SK-N-DZ (cell line): ENCODE measurements around the gene CHM.
"Not testable (repeated sequence)": the region's sequence is repeated elsewhere in the genome, so short reads cannot be mapped to it uniquely, and the experiment has no call there.

Experiments
- DNase-seq: peaks from one replicate; pipeline ENCODE4 v3.0.0-alpha.2; 2015; ENCODE audit warnings: low spot score

Gene CHM

GRCh38 chrX:85996555-85996954 is 50.8 kb downstream of the CHM start:
- DNase-seq = no peak

- no peak for DNase-seq
These were observed 51.7 kb downstream of the CHM start for GRCh38 chrX:85995641-85996040.

DNA sequence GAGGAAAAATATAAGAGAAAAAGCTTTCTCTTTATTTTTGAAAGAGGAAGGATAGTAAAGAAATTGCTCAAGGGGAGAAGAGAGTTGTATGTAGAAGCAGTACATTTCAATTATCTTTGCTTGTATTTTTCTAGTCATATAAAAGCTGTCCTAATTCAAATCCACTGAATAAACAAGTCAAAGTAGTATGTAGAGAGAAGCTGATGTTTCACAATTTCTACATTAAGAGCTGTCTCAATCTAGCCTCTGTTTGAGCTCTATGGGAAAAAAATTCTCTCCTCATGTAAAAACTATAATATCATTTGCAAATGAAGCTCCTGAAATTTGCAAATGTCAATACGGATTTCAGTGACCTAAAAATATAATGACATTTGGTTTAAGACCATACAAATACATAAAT is 52.6 kb downstream of the CHM start:
- no peak for DNase-seq

- no peak for DNase-seq
These were observed 53.1 kb downstream of the CHM start for GRCh38 chrX:85994228-85994627.

DNA sequence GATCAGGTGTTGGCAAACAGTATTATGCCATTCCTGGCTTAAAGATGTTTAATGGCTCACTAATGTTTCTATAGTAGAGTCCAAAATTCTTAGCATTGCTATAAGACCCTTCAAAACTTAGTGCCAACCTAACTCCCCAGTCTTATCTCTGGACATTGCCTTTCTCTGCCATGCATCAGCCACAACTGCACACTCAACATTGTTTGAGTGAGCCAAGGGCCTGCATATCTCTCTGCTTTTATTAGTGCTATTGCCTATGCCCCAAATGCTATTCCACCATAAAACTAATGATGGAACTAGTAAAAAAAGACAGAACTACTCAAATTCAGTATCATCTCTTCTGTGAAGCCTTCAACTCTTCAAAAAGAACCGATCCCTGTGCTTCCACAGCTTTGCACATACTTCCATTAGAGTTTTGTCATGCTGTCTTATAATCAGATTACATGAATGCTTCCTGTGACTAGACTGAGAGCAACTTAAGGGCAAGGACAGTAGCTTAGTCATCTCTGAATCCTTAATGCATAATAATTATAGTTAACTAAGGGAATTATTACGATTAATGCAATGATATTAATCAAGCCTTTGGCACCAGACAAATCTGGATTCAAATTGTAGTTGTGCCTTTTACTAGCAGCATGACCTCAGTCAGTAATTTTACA is 53.7 kb downstream of the CHM start:
- no peak for DNase-seq

GRCh38 chrX:85992811-85993229 is 54.5 kb downstream of the CHM start:
- DNase-seq = no peak

DNA sequence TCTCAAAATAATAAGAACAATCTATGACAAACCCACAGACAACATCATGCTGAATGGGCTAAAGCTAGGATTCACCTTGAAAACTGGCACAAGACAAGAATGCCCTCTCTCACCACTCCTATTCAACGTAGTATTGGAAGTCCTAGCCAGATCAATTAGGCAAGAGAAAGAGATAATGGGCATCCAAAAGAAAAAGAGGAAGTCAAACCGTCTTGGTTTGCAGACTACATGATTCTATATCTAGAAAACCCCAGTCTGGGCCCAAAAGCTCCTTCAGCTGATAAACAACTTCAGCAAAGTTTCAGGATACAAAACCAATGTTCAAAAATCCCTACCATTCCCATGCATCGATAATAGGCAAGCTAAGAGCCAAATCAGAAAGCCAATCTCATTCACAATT is 59.0 kb downstream of the CHM start:
- DNase-seq = no peak

GRCh38 chrX:85980286-85980685 is 67.1 kb downstream of the CHM start:
- DNase-seq = no peak

- DNase-seq = no peak
These were observed 70.1 kb downstream of the CHM start for GRCh38 chrX:85977218-85977617.

GRCh38 chrX:85972351-85972750 is 75.0 kb downstream of the CHM start:
- not testable (repeated sequence) for DNase-seq

DNA sequence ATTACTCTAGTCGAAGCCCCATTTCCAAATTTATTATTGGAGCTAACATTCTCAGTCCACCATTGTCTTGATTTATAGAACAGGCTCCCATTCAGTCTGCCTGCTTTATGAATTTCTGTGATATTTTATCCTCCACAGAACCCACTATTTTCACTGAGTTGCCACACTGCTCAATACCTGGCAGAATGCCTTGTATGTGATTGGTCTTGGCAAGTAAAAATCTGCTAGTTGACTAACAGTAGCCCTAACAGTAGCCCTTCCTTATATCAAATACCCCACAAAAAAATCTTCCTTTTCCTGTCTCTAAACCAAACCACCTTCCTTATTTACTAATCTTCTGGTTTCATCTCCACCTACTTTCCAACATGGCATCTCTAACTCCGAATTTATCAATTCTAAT is 82.6 kb downstream of the CHM start:
- DNase-seq = no peak

GRCh38 chrX:85963736-85964135 is 83.6 kb downstream of the CHM start:
- DNase-seq = no peak

DNA sequence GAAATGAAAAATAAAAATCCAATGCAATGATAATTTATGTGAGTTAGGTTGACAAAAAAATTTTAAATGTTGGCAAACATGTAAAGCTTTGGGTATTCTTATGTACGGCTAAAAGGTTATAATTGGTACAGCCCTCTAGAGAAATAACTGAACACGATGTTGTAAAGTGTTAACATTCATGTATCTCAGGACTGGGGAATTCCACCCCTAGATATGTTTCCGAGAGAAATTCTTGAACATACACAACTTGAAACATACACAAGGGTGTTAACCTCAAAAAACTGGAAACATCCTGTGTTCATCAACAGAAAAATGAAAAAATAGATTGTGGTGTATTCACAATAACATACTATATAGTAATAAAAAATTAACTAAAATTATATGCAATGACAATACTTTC is 91.8 kb downstream of the CHM start:
- no peak for DNase-seq

DNA sequence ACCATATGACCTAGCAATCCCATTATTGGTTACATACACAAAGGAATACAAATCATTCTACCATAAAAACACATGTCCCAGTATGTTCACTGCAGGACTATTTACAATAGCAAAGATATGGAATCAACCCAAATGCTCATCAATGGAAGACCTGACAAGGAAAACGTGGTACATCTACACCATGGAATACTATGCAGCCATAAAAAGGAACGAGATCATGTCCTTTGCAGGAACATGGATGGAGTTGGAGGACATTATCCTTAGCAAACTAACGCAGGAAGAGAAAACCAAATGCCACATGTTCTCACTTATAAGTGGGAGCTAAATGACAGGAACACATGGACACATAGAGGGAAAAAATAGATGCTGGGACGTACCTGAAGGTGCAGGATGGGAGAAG is 102.6 kb downstream of the CHM start:
- not testable (repeated sequence) for DNase-seq

- DNase-seq = no peak
These were observed 106.1 kb downstream of the CHM start for GRCh38 chrX:85941275-85941674.

- not testable (repeated sequence) for DNase-seq
These were observed 107.4 kb downstream of the CHM start for GRCh38 chrX:85939942-85940341.

GRCh38 chrX:85934399-85934798 is 113.0 kb downstream of the CHM start:
- not testable (repeated sequence) for DNase-seq

- no peak for DNase-seq
These were observed 117.3 kb downstream of the CHM start for GRCh38 chrX:85930099-85930498.

DNA sequence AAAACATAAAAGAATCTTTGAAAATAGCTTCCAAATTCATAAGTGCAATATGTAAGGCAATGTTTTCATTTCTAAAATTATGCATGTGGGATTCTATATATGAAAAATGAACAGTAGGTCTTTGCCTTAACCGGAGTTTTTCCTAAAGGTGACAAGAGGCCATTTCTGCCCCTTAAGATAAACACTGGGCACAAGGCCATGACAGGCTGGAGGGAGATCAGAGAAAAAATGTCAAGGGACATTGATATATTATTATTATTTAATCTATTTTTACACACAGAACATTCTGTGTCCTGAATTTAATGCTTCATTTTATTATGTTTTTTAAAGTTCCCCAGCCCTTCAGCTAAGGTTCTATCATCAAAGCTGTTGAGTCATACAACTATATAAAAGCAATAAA is 118.8 kb downstream of the CHM start:
- no peak for DNase-seq

- no peak for DNase-seq
These were observed 119.6 kb downstream of the CHM start for GRCh38 chrX:85927740-85928139.

GRCh38 chrX:85922821-85923220 is 124.5 kb downstream of the CHM start:
- no peak for DNase-seq

DNA sequence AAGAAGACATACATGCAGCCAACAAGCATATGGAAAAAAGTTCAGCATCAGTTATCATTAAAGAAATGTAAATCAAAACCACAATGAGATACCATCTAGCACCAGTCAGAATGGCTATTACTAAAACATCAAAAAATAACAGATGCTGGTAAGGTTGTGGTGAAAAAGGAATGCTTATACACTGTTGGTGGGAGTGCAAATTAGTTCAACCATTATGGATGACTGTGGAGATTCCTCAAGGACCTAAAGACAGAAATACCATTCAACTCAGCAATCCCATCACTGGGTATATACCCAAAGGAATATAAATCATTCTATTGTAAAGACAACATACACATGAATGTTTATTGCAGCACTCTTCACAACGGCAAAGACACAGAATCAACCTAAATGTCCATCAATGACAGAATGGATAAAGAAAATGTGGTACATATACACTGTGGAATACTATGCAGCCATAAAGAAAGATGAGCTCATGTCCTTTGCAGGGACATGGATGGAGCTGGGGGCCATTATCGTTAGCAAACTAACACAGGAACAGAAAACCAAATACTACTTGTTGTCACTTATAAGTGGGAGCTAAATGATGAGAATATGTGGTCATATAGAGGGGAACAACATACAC is 130.6 kb downstream of the CHM start:
- not testable (repeated sequence) for DNase-seq

GRCh38 chrX:85914431-85914830 is 132.9 kb downstream of the CHM start:
- DNase-seq = no peak

DNA sequence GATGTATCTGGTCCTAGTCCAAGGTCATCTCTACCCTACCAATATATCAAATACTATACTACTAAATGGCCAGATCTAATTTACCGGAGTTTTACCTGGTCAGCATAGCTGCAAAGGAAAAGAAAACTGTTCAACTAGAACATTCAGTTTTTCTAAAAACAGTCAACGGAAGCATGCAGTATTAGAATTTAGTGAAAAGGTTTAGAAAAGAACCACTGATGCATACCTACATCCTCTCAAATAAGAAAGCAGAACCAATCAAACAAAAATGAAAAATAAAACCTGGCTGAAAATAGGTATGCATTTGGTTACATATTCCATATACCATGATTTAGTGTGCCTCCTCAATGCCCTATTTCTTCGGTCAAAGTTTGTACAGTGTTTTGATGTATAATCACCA is 140.0 kb downstream of the CHM start:
- no peak for DNase-seq
